K562 (cell line): ENCODE results near the gene ZNF106. TPM values are rescaled to one million over a fixed set of nuclear protein-coding genes. Genes with fewer than 3 reads are reported as not detected.

Experiments used
- ATAC-seq: fragments of 200-7000 bp; cut with Tn5 transposase; 3 replicates; pipeline ENCODE4 v1.9.1; 2020; ENCODE audit warnings: moderate library complexity
- BruUV-seq: library from RNA; stranded (reverse); fragments of 400-500 nt; replicated peaks from 2 replicates; lab custom pipeline; 2021; lab: Mats Ljungman, UMichigan
- CTCF ChIA-PET: fragments of 300-600 bp; formaldehyde crosslinking; extraction: SDS; loops from one replicate; lab custom pipeline; 2021; ENCODE audit warnings: low intra/inter-chr PET ratio; lab: Yijun Ruan, JAX
- POLR2A ChIA-PET: fragments of 300-600, 350-650 bp; sonication (Branson Sonifier 250); formaldehyde crosslinking; extraction: SDS; loops from one replicate; lab custom pipeline; 2021; ENCODE audit warnings: antibody characterized with exemption, inconsistent platforms; lab: Yijun Ruan, JAX
- DNase-seq, 4 experiments: peaks; one replicate each; pipeline versions ENCODE4 v3.0.0 to v3.0.0-alpha.2; 2011 to 2018; ENCODE audit warnings: low spot score in 3 of 4, mixed read lengths in 3 of 4; ENCODE audit errors: extremely low read depth in 1 of 4
- FAIRE-seq: peaks from 2 replicates; lab custom pipeline; 2011; peaks lifted over from hg19 to GRCh38; lab: Jason Lieb, UNC
- H2AFZ ChIP-seq: 2 replicates; pipeline ENCODE4 v1.6.0; 2011; ENCODE audit warnings: low read depth, low read length, control low read depth, inconsistent platforms
- H3K27ac ChIP-seq: fragments of 200-600 bp; 3 replicates; pipeline ENCODE4 v1.8.0; 2011; ENCODE audit warnings: low read depth, mild to moderate bottlenecking, control low read depth, inconsistent platforms, low read length, moderate library complexity, mixed read lengths; ENCODE audit errors: extremely low read depth
- H3K27me3 ChIP-seq, 2 experiments: fragments of 300-600 bp in 1 of 2; 2 replicates in 1 of 2; 3 replicates in 1 of 2; pipeline versions ENCODE4 v1.6.0 to v1.8.0; 2011; ENCODE audit warnings: inconsistent platforms in 2 of 2, low read length in 2 of 2, mild to moderate bottlenecking in 1 of 2, mixed read lengths in 1 of 2, moderate library complexity in 1 of 2; ENCODE audit not compliant: control insufficient read depth in 2 of 2, insufficient read depth in 2 of 2
- H3K36me3 ChIP-seq: fragments of 300-600 bp; 3 replicates; pipeline ENCODE4 v1.8.0; 2011; ENCODE audit warnings: mild to moderate bottlenecking, low read length, inconsistent platforms; ENCODE audit not compliant: control insufficient read depth, insufficient read depth
- H3K4me1 ChIP-seq, 2 experiments: fragments of 200-600 bp in 1 of 2; replicated peaks in 1 of 2; 2 replicates in 1 of 2; 3 replicates in 1 of 2; pipeline versions ENCODE4 v1.5.1 to v1.8.0; 2011; ENCODE audit warnings: inconsistent platforms in 2 of 2, low read length in 2 of 2, mild to moderate bottlenecking in 1 of 2, mixed read lengths in 1 of 2, moderate library complexity in 1 of 2; ENCODE audit not compliant: control insufficient read depth in 2 of 2, insufficient read depth in 2 of 2
- H3K4me2 ChIP-seq: 2 replicates; pipeline ENCODE4 v1.6.1; 2011; ENCODE audit warnings: low read length, control low read depth, inconsistent platforms, mixed read lengths; ENCODE audit not compliant: insufficient read depth
- H3K4me3 ChIP-seq: fragments of 200-600 bp; sonication (generic), shearing (Covaris generic); 2 replicates; pipeline ENCODE4 v1.5.1; 2016; ENCODE audit warnings: control low read depth, inconsistent platforms
- H3K79me2 ChIP-seq: fragments of 200-600 bp; 3 replicates; pipeline ENCODE4 v1.8.0; 2011; ENCODE audit warnings: low read length, inconsistent platforms; ENCODE audit not compliant: control insufficient read depth, insufficient read depth
- H3K9ac ChIP-seq, 2 experiments: 2 replicates each; pipeline versions ENCODE4 v1.6.0 to v1.6.1; 2011; ENCODE audit warnings: low read depth in 2 of 2, low read length in 2 of 2, control low read depth in 1 of 2, inconsistent platforms in 1 of 2, mild to moderate bottlenecking in 1 of 2, mixed read lengths in 1 of 2; ENCODE audit not compliant: insufficient read depth in 1 of 2
- H3K9me1 ChIP-seq: one replicate; pipeline ENCODE4 v1.6.0; 2011; ENCODE audit warnings: inconsistent platforms, mild to moderate bottlenecking, low read length, moderate library complexity; ENCODE audit not compliant: control insufficient read depth, insufficient read depth
- H3K9me3 ChIP-seq: replicated peaks from 2 replicates; pipeline ENCODE4 v1.5.1; 2011; ENCODE audit warnings: low read depth, low read length, inconsistent platforms; ENCODE audit not compliant: control insufficient read depth, insufficient read depth
- H4K20me1 ChIP-seq: replicated peaks from 2 replicates; pipeline ENCODE4 v1.6.1; 2011; ENCODE audit warnings: low read length, inconsistent platforms, mixed read lengths; ENCODE audit not compliant: control insufficient read depth, insufficient read depth
- BHLHE40 ChIP-seq: IDR thresholded peaks from 2 replicates; pipeline ENCODE4 v1.6.1; 2011; ENCODE audit warnings: low read length, improper control_type of control experiment
- CBX8 ChIP-seq: fragments of 200-600 bp; sonication (generic); IDR thresholded peaks from 2 replicates; pipeline ENCODE4 v1.6.1; 2012; ENCODE audit warnings: borderline replicate concordance, mixed run types, low read depth, mild to moderate bottlenecking, moderate library complexity, mixed read lengths, low read length, control low read depth, inconsistent platforms; ENCODE audit not compliant: poor library complexity, severe bottlenecking; ENCODE audit errors: extremely low read depth
- CREM ChIP-seq: IDR thresholded peaks from 2 replicates; pipeline ENCODE4 v1.6.1; 2014; ENCODE audit warnings: antibody characterized with exemption, low read depth
- MAFG ChIP-seq: fragments of 450-650 bp; conservative IDR thresholded peaks from 2 replicates; pipeline ENCODE4 v1.6.1; 2016; ENCODE audit warnings: missing genetic modification characterization, missing compliant biosample characterization
- PBX2 ChIP-seq, 2 experiments: IDR thresholded peaks in 1 of 2; conservative IDR thresholded peaks in 1 of 2; 2 replicates each; pipeline ENCODE4 v1.6.1; 2016; ENCODE audit warnings: low read depth in 2 of 2, mild to moderate bottlenecking in 1 of 2, missing compliant biosample characterization in 1 of 2, missing genetic modification characterization in 1 of 2, moderate library complexity in 1 of 2
- SOX6 ChIP-seq: fragments of 450-650 bp; IDR thresholded peaks from 2 replicates; pipeline ENCODE4 v1.6.1; 2014; ENCODE audit warnings: mild to moderate bottlenecking
- SP1 ChIP-seq: sonication (generic); formaldehyde crosslinking; IDR thresholded peaks from 2 replicates; pipeline ENCODE4 v1.8.1; 2022; ENCODE audit warnings: mild to moderate bottlenecking, missing genetic modification reagents
- STAT5B ChIP-seq: fragments of 250-450 bp; sonication (Bioruptor Pico); IDR thresholded peaks from 2 replicates; pipeline ENCODE4 v1.8.0; 2021; ENCODE audit warnings: mild to moderate bottlenecking, inconsistent platforms
- TFAP4 ChIP-seq: sonication (generic); formaldehyde crosslinking; IDR thresholded peaks from 2 replicates; pipeline ENCODE4 v1.8.0; 2022; ENCODE audit warnings: missing genetic modification reagents, mild to moderate bottlenecking, moderate library complexity, borderline replicate concordance
- ZFX ChIP-seq: sonication (generic); formaldehyde crosslinking; IDR thresholded peaks from 2 replicates; pipeline ENCODE4 v1.8.0; 2022; ENCODE audit warnings: mild to moderate bottlenecking, missing genetic modification reagents, moderate library complexity
- ZNF263 ChIP-seq: sonication (generic); formaldehyde crosslinking; IDR thresholded peaks from 2 replicates; pipeline ENCODE4 v1.8.0; 2022; ENCODE audit warnings: mild to moderate bottlenecking, missing genetic modification reagents, borderline replicate concordance
- ZNF764 ChIP-seq: fragments of 250-450 bp; sonication (Bioruptor Pico); IDR thresholded peaks from 2 replicates; pipeline ENCODE4 v1.4.0; 2020; ENCODE audit warnings: low read depth, mild to moderate bottlenecking, moderate library complexity
- WGBS: fragments of 100-300 bp; shearing (Covaris generic); methylation state at CpG from one replicate; pipeline ENCODE4 v1.1.6; 2016; ENCODE audit warnings: low coverage, mixed read lengths; ENCODE audit not compliant: insufficient coverage; ENCODE audit errors: missing lambda C conversion rate; 5-methylcytosine and 5-hydroxymethylcytosine counted together
- in situ Hi-C: fragments of 300-500 bp; cut with MboI; formaldehyde crosslinking; loops from 4 replicates; pipeline ENCODE4 v1.15.0; 2018; ENCODE audit warnings: inconsistent platforms, mixed read lengths
- intact Hi-C: fragments of 100-400 bp; cut with micrococcal nuclease; formaldehyde crosslinking; loops from 2 replicates; pipeline ENCODE4 v1.14.2; 2022
- polyA plus RNA-seq, 8 experiments: library from polyadenylated mRNA; depleted of rRNA in 4 of 8; stranded (reverse) in 5 of 8; unstranded in 3 of 8; fragments of >200 nt; fragmentation: Nextera tagmentation in 2 of 8; fragmentation: Illumina TruSeq in 1 of 8; extraction: Ambion mirVana in 2 of 8; extraction: Trizol in 1 of 8; gene quantifications; 2 replicates each; pipeline versions ENCODE4 v1.2.1 to v1.2.3, GENCODE V29; 2011 to 2014; ENCODE audit warnings: inconsistent platforms in 1 of 8, missing spikeins in 1 of 8
- total RNA-seq, 7 experiments: library from RNA; depleted of rRNA in 6 of 7; stranded (reverse); fragments of >200 nt in 6 of 7; fragmentation: Illumina TruSeq in 2 of 7; extraction: Trizol in 2 of 7; gene quantifications; 2 replicates each; pipeline versions ENCODE4 v1.2.1 to v1.2.3, GENCODE V29; 2011 to 2021; ENCODE audit warnings: low replicate concordance in 1 of 7
- TF ChIP-seq, protein P1 (sequence below): sonication (generic); formaldehyde crosslinking; IDR thresholded peaks from 2 replicates; pipeline ENCODE4 v1.8.0; 2022; ENCODE audit warnings: mild to moderate bottlenecking, missing genetic modification reagents

ZNF106 gene
- total and polyA plus RNA-seq, 9 of the 15 experiments (the other 6 are each of a cell fraction or from before 2014, with no cell fraction given), result 14.4 to 55.3 (median 33.7) TPM

GRCh38 chr15:42499858-42500609 is 9.1 kb upstream of the ZNF106 start (continued):
- TF ChIP-seq STAT5B (CRISPR knock-in tag) (no peak), CBX8 (no peak)

- ATAC-seq, result no peak
- Histone ChIP-seq H3K79me2 (peaks cover 60% of the 10 kb centered on the region), H3K27ac (peak overlapping the region; percentile 74), H3K9me3 (no peaks in the 10 kb centered on the region), H4K20me1 (no peaks in the 10 kb centered on the region), H3K9me1 (no peaks in the 10 kb centered on the region), H3K4me1 (peaks cover 28 to 35% of the 10 kb centered on the region in 2 experiments), H3K4me3 (no peak overlapping the region), H3K4me2 (peak overlapping the region; percentile 54), H2AFZ (no peak overlapping the region), H3K36me3 (peaks cover 12% of the 10 kb centered on the region; the same call in 2 of the 3 replicates), H3K9ac (peak overlapping the region; percentile 14 to 54; a peak in 2 of 4 replicates), H3K27me3 (no peaks in the 10 kb centered on the region)
- ChIA-PET CTCF (no interaction called here), POLR2A (interaction anchor here (1.0 to 2.3 kb wide), 5 partner anchors 11 to 75 kb away, joined by 3 to 8 read pairs (median 4); no protein-coding TSS in a partner anchor)
- BruUV-seq, result no TSS peak
- no peak for FAIRE-seq
- DNase-seq, result peak in 1 of 4 experiments; percentile 32
- in situ Hi-C loops (no loop called here), intact Hi-C loops (no loop called here)
- 21% methylated on average over 6 of the region's 6 CpGs for WGBS
- TF ChIP-seq ZFX (CRISPR knock-in tag), result peak; percentile 70
- TF ChIP-seq TFAP4, result no peak
- TF ChIP-seq MAFG (tag), result no peak
- no peak for TF ChIP-seq ZNF263 (CRISPR knock-in tag)
- TF ChIP-seq PBX2 (CRISPR knock-in tag; IDR thresholded peaks at IDR 0.05; ENCODE audit: low read depth), result no peak
- TF ChIP-seq PBX2 (tag; conservative IDR thresholded peaks at IDR 0.05; ENCODE audit: low read depth), result 0 out of 2 replicates have a peak, but pooled peaks have one; percentile 34
- TF ChIP-seq, protein P1, sequence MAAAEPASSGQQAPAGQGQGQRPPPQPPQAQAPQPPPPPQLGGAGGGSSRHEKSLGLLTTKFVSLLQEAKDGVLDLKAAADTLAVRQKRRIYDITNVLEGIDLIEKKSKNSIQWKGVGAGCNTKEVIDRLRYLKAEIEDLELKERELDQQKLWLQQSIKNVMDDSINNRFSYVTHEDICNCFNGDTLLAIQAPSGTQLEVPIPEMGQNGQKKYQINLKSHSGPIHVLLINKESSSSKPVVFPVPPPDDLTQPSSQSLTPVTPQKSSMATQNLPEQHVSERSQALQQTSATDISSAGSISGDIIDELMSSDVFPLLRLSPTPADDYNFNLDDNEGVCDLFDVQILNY (CRISPR knock-in tag), result no peak
- peak; percentile 53; the same call in 1 of the 2 replicates for TF ChIP-seq BHLHE40
- no peak for TF ChIP-seq ZNF764 (CRISPR knock-in tag)
- TF ChIP-seq SP1, result 0 out of 2 replicates have a peak, but pooled peaks have one; percentile 14
- TF ChIP-seq SOX6, result peak; percentile 77; the same call in 1 of the 2 replicates
- TF ChIP-seq CREM, result no peak
Observed at GRCh38 chr15:42498212-42499068, 7.5 kb upstream of the ZNF106 start.
